SK-N-SH treated with all-trans-retinoic acid at 6 μM for 48 hours (cell line): ENCODE results near the gene C10orf105.

ENCODE experiments used
- ATAC-seq: fragments of 200-7000 bp; cut with Tn5 transposase; 3 replicates; pipeline ENCODE4 v1.9.1; 2020; ENCODE audit warnings: mild to moderate bottlenecking, moderate library complexity
- ARNTL ChIP-seq: fragments of 450-650 bp; formaldehyde crosslinking; IDR thresholded peaks from 2 replicates; pipeline ENCODE4 v1.5.0; 2020; ENCODE audit warnings: low read depth, mild to moderate bottlenecking, moderate library complexity, borderline replicate concordance
- BACH2 ChIP-seq: fragments of 250-450 bp; sonication (Bioruptor Pico); IDR thresholded peaks from 2 replicates; pipeline ENCODE4 v1.9.0; 2021; ENCODE audit warnings: mild to moderate bottlenecking, borderline replicate concordance
- CREB5 ChIP-seq: fragments of 250-450 bp; sonication (Bioruptor Pico); IDR thresholded peaks from 2 replicates; pipeline ENCODE4 v1.5.1; 2020; ENCODE audit warnings: low read depth, mild to moderate bottlenecking, moderate library complexity
- CSDC2 ChIP-seq: fragments of 250-450 bp; sonication (Bioruptor Pico); IDR thresholded peaks from 2 replicates; pipeline ENCODE4 v1.5.0; 2020; ENCODE audit warnings: mild to moderate bottlenecking, moderate library complexity
- CSRNP3 ChIP-seq: fragments of 250-450 bp; sonication (Bioruptor Pico); IDR thresholded peaks from 2 replicates; pipeline ENCODE4 v1.5.1; 2021; ENCODE audit warnings: mild to moderate bottlenecking, moderate library complexity
- ESRRG ChIP-seq: fragments of 250-450 bp; sonication (Bioruptor Pico); IDR thresholded peaks from 2 replicates; pipeline ENCODE4 v1.6.1; 2021; ENCODE audit warnings: mild to moderate bottlenecking
- GLIS3 ChIP-seq: fragments of 250-450 bp; sonication (Bioruptor Pico); IDR thresholded peaks from 2 replicates; pipeline ENCODE4 v1.5.0; 2020; ENCODE audit warnings: mild to moderate bottlenecking, moderate library complexity
- ISL1 ChIP-seq: fragments of 250-450 bp; sonication (Bioruptor Pico); IDR thresholded peaks from 2 replicates; pipeline ENCODE4 v2.1.2; 2022; ENCODE audit warnings: mild to moderate bottlenecking, moderate library complexity
- OSR1 ChIP-seq: fragments of 250-450 bp; sonication (Bioruptor Pico); IDR thresholded peaks from 2 replicates; pipeline ENCODE4 v1.8.0; 2022; ENCODE audit warnings: moderate library complexity, mild to moderate bottlenecking, inconsistent platforms
- PATZ1 ChIP-seq: fragments of 250-450 bp; sonication (Bioruptor Pico); IDR thresholded peaks from 2 replicates; pipeline ENCODE4 v1.8.0; 2020; ENCODE audit warnings: mild to moderate bottlenecking, moderate library complexity, borderline replicate concordance
- PPARA ChIP-seq: fragments of 250-450 bp; sonication (Bioruptor Pico); IDR thresholded peaks from 2 replicates; pipeline ENCODE4 v1.5.0; 2020; ENCODE audit warnings: mild to moderate bottlenecking, borderline replicate concordance
- RARB ChIP-seq: fragments of 250-450 bp; sonication (Bioruptor Pico); IDR thresholded peaks from 2 replicates; pipeline ENCODE4 v1.8.0; 2021; ENCODE audit warnings: mild to moderate bottlenecking, moderate library complexity
- SNAI2 ChIP-seq: fragments of 250-450 bp; sonication (Bioruptor Pico); IDR thresholded peaks from 2 replicates; pipeline ENCODE4 v1.5.0; 2020; ENCODE audit warnings: mild to moderate bottlenecking, moderate library complexity
- TOX ChIP-seq: fragments of 250-450 bp; sonication (Bioruptor Pico); IDR thresholded peaks from 2 replicates; pipeline ENCODE4 v1.8.0; 2021; ENCODE audit warnings: mild to moderate bottlenecking, moderate library complexity, borderline replicate concordance
- TSHZ2 ChIP-seq: fragments of 250-450 bp; sonication (Bioruptor Pico); IDR thresholded peaks from 2 replicates; pipeline ENCODE4 v1.5.0; 2020; ENCODE audit warnings: mild to moderate bottlenecking, moderate library complexity
- ZC3H10 ChIP-seq: fragments of 250-450 bp; sonication (Bioruptor Pico); IDR thresholded peaks from 2 replicates; pipeline ENCODE4 v1.5.1; 2021; ENCODE audit warnings: mild to moderate bottlenecking, moderate library complexity
- ZFP30 ChIP-seq: fragments of 450-650 bp; formaldehyde crosslinking; IDR thresholded peaks from 2 replicates; pipeline ENCODE4 v1.5.0; 2022; ENCODE audit warnings: mild to moderate bottlenecking, moderate library complexity
- ZNF565 ChIP-seq: fragments of 450-650 bp; formaldehyde crosslinking; conservative IDR thresholded peaks from 2 replicates; pipeline ENCODE4 v1.5.0; 2020; ENCODE audit warnings: low read depth, mild to moderate bottlenecking, moderate library complexity
- ZNF70 ChIP-seq: fragments of 450-650 bp; formaldehyde crosslinking; IDR thresholded peaks from 2 replicates; pipeline ENCODE4 v1.5.0; 2020; ENCODE audit warnings: mild to moderate bottlenecking, moderate library complexity
- ZNF8 ChIP-seq: fragments of 450-650 bp; formaldehyde crosslinking; IDR thresholded peaks from 2 replicates; pipeline ENCODE4 v1.5.0; 2020; ENCODE audit warnings: mild to moderate bottlenecking, moderate library complexity

The C10orf105 gene

GRCh38 chr10:71691405-71691804 is 28.2 kb downstream of the C10orf105 start:
- no peak for ATAC-seq
- TF ChIP-seq ARNTL (CRISPR knock-in tag), result no peak
- TF ChIP-seq ESRRG (CRISPR knock-in tag), result no peak
- TF ChIP-seq OSR1, result no peak
- no peak for TF ChIP-seq CSRNP3 (CRISPR knock-in tag)
- TF ChIP-seq GLIS3 (CRISPR knock-in tag), result no peak
- no peak for TF ChIP-seq PPARA (CRISPR knock-in tag)
- TF ChIP-seq RARB, result no peak
- TF ChIP-seq PATZ1, result no peak
- TF ChIP-seq CSDC2 (CRISPR knock-in tag), result no peak
- TF ChIP-seq TSHZ2, result no peak
- TF ChIP-seq ZC3H10 (CRISPR knock-in tag), result no peak
- TF ChIP-seq ZFP30 (CRISPR knock-in tag), result no peak
- no peak for TF ChIP-seq ZNF8 (CRISPR knock-in tag)
- TF ChIP-seq TOX (CRISPR knock-in tag), result no peak
- no peak for TF ChIP-seq ISL1

GRCh38 chr10:71690094-71690720 is 29.4 kb downstream of the C10orf105 start:
- no peak for ATAC-seq
- TF ChIP-seq TOX (CRISPR knock-in tag), result no peak
- no peak for TF ChIP-seq ZNF8 (CRISPR knock-in tag)
- no peak for TF ChIP-seq CREB5 (CRISPR knock-in tag)
- TF ChIP-seq, all 23 proteins: peak for 0

- ATAC-seq, result no peak
- TF ChIP-seq CSRNP3 (CRISPR knock-in tag) (no peak), PPARA (CRISPR knock-in tag) (no peak)
- TF ChIP-seq, all 23 proteins: peak for 0
Measured at GRCh38 chr10:71688256-71688655, 31.3 kb downstream of the C10orf105 start.

GRCh38 chr10:71687480-71687879 is 32.1 kb downstream of the C10orf105 start:
- no peak for ATAC-seq
- TF ChIP-seq ZNF70 (CRISPR knock-in tag) (no peak), ZNF8 (CRISPR knock-in tag) (no peak), SNAI2 (no peak), TOX (CRISPR knock-in tag) (no peak), BACH2 (no peak), CSDC2 (CRISPR knock-in tag) (no peak), PATZ1 (no peak), ZNF565 (no peak), ZFP30 (CRISPR knock-in tag) (no peak), ZC3H10 (CRISPR knock-in tag) (no peak), RARB (no peak), CREB5 (CRISPR knock-in tag) (no peak)
